ENCODE results near the gene TIGIT. TPM values are rescaled to one million over a fixed set of nuclear protein-coding genes. Genes with fewer than 3 reads are reported as not detected.

TIGIT gene
- total and polyA plus RNA-seq, 10 of the 15 experiments (the other 5 are each of a cell fraction or from before 2014, with no cell fraction given), result 0.08 to 4.7 (median 0.94) TPM

- DNase-seq (ENCODE audit: low read depth, low spot score), result no peak
- no peak overlapping the region for H3K27ac ChIP-seq (ENCODE audit: control insufficient read depth, insufficient read depth)
- TF ChIP-seq ASH2L (IDR thresholded peaks at IDR 0.05; ENCODE audit: borderline replicate concordance, low read depth) (no peak), CBX3 (IDR thresholded peaks at IDR 0.05; ENCODE audit: borderline replicate concordance, low read depth) (no peak), GATAD2B (conservative IDR thresholded peaks at IDR 0.05; ENCODE audit: low read depth) (no peak), MXI1 (IDR thresholded peaks at IDR 0.05; ENCODE audit: low read depth, low read length) (no peak), LARP7 (IDR thresholded peaks at IDR 0.05) (no peak), PAX5 (IDR thresholded peaks at IDR 0.05; ENCODE audit: borderline replicate concordance, low read depth, low read length) (no peak), MEF2B (IDR thresholded peaks at IDR 0.05; ENCODE audit: partially characterized antibody, poor library complexity, severe bottlenecking) (no peak), CBFB (IDR thresholded peaks at IDR 0.05; ENCODE audit: low read depth) (no peak), CHD4 (IDR thresholded peaks at IDR 0.05) (no peak), RELA (IDR thresholded peaks at IDR 0.05; ENCODE audit: borderline replicate concordance, partially characterized antibody) (no peak), TCF7 (IDR thresholded peaks at IDR 0.05; ENCODE audit: borderline replicate concordance) (no peak), RFX5 (IDR thresholded peaks at IDR 0.05; ENCODE audit: low read depth, low read length) (no peak), BCL11A (IDR thresholded peaks at IDR 0.05; ENCODE audit: low read depth, low read length) (no peak), BCLAF1 (IDR thresholded peaks at IDR 0.05) (no peak)
- TF ChIP-seq, protein P1, sequence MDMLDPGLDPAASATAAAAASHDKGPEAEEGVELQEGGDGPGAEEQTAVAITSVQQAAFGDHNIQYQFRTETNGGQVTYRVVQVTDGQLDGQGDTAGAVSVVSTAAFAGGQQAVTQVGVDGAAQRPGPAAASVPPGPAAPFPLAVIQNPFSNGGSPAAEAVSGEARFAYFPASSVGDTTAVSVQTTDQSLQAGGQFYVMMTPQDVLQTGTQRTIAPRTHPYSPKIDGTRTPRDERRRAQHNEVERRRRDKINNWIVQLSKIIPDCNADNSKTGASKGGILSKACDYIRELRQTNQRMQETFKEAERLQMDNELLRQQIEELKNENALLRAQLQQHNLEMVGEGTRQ (IDR thresholded peaks at IDR 0.05; ENCODE audit: borderline replicate concordance, low read depth, low read length), result no peak
- TF ChIP-seq, protein P2, sequence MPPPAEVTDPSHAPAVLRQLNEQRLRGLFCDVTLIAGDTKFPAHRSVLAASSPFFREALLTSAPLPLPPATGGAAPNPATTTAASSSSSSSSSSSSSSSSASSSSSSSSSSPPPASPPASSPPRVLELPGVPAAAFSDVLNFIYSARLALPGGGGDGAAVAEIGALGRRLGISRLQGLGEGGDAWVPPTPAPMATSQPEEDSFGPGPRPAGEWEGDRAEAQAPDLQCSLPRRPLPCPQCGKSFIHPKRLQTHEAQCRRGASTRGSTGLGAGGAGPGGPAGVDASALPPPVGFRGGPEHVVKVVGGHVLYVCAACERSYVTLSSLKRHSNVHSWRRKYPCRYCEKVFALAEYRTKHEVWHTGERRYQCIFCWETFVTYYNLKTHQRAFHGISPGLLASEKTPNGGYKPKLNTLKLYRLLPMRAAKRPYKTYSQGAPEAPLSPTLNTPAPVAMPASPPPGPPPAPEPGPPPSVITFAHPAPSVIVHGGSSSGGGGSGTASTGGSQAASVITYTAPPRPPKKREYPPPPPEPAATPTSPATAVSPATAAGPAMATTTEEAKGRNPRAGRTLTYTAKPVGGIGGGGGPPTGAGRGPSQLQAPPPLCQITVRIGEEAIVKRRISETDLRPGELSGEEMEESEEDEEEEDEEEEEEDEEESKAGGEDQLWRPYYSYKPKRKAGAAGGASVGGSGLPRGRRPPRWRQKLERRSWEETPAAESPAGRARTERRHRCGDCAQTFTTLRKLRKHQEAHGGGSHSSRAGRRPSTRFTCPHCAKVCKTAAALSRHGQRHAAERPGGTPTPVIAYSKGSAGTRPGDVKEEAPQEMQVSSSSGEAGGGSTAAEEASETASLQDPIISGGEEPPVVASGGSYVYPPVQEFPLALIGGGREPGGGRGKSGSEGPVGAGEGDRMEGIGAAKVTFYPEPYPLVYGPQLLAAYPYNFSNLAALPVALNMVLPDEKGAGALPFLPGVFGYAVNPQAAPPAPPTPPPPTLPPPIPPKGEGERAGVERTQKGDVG (CRISPR knock-in tag; IDR thresholded peaks at IDR 0.05), result no peak
- intact Hi-C loops (cut with micrococcal nuclease; ENCODE audit: unreplicated experiment) (loop anchor here (2.0 kb wide), 1 partner anchor 41 kb away; no protein-coding TSS in a partner anchor), in situ Hi-C loops (cut with MboI) (no loop called here)
- ChIA-PET SMC1A (ENCODE audit: uncharacterized antibody, unreplicated experiment) (interaction anchor here (5.8 kb wide), 1 partner anchor 39 kb away, joined by 42 read pairs; the partner anchor contains the start of gene TIGIT), POLR2A (no interaction called here), RAD21 (ENCODE audit: unreplicated experiment) (no interaction called here), CTCF (interaction anchor here (0.7 to 1.5 kb wide), 2 partner anchors 8 to 9 kb away, joined by 3 to 4 read pairs; no protein-coding TSS in a partner anchor)
- no peaks in the 10 kb centered on the region for H3K79me2 ChIP-seq (ENCODE audit: control insufficient read depth, insufficient read depth, low read length)
- no peaks in the 10 kb centered on the region for H3K36me3 ChIP-seq (ENCODE audit: control insufficient read depth in 2 of 2, insufficient read depth in 2 of 2, low read length in 1 of 2)
- 83% methylated on average over 3 of the region's 3 CpGs for WGBS (ENCODE audit: insufficient coverage, insufficient replicate concordance, low lambda C conversion rate, missing lambda C conversion rate)
- no peak overlapping the region for H3K9ac ChIP-seq (ENCODE audit: control insufficient read depth, insufficient read depth, low read length)
- no peak for ATAC-seq
- no TSS peak for BruUV-seq (replicated peaks)
- H4K20me1 ChIP-seq (ENCODE audit: control insufficient read depth, insufficient read depth), result no peaks in the 10 kb centered on the region
- no peak overlapping the region for H3K4me3 ChIP-seq
- FAIRE-seq, result no peak
- no peak overlapping the region for H3K4me2 ChIP-seq (ENCODE audit: control insufficient read depth, insufficient read depth)
- H2AFZ ChIP-seq (ENCODE audit: control insufficient read depth, low read depth, low read length), result no peak overlapping the region
- peaks cover 18% of the 10 kb centered on the region; the same call in 1 of the 2 replicates for H3K4me1 ChIP-seq (ENCODE audit: control insufficient read depth, insufficient read depth, low read length)
- H3K9me3 ChIP-seq (replicated peaks; ENCODE audit: control insufficient read depth, insufficient read depth, low read length), result peaks cover 7% of the 10 kb centered on the region; the same call in 2 of the 3 replicates
- no peaks in the 10 kb centered on the region for H3K27me3 ChIP-seq (replicated peaks in 1 of 2; ENCODE audit: control insufficient read depth in 2 of 2, insufficient read depth in 2 of 2, low read length in 1 of 2)
Measured at GRCh38 chr3:114331710-114332109, 37.9 kb downstream of the TIGIT start.

Measured in GM12878 (cell line).